Thyroid gland (tissue), 4 donors: ENCODE measurements around the gene MAD2L1BP. TPM values are rescaled to one million over a fixed set of nuclear protein-coding genes. Genes with fewer than 3 reads are reported as not detected.

ENCODE experiments used
- DNase-seq, 2 donors: peaks; one replicate each; pipeline ENCODE4 v3.0.0-alpha.2; 2019
- H3K27ac ChIP-seq, 3 donors: fragments of 200-600 bp; sonication (generic); 1 replicate in 2 of 3; 2 replicates in 1 of 3; pipeline ENCODE4 v1.5.1; 2016 to 2019; ENCODE audit warnings: mild to moderate bottlenecking in 1 of 3, moderate library complexity in 1 of 3
- H3K27me3 ChIP-seq: fragments of 200-600 bp; sonication (generic); one replicate; pipeline ENCODE4 v1.5.1; 2019
- H3K36me3 ChIP-seq, 2 donors: fragments of 200-600 bp; sonication (generic); one replicate each; pipeline ENCODE4 v1.5.1; 2016 to 2019
- H3K4me1 ChIP-seq, 2 donors: fragments of 200-600 bp; sonication (generic); one replicate each; pipeline ENCODE4 v1.5.1; 2017 to 2019
- H3K4me3 ChIP-seq, 3 donors: fragments of 200-600 bp; sonication (generic); replicated peaks in 1 of 3; 1 replicate in 2 of 3; 2 replicates in 1 of 3; pipeline ENCODE4 v1.5.1; 2016; ENCODE audit warnings: mild to moderate bottlenecking in 1 of 3
- H3K9me3 ChIP-seq: fragments of 200-600 bp; sonication (generic); one replicate; pipeline ENCODE4 v1.5.1; 2017
- CTCF ChIP-seq, 6 experiments: fragments of 200-600 bp in 3 of 6; fragments of 450-650 bp in 3 of 6; sonication (generic) in 3 of 6; IDR thresholded peaks; one replicate each; pipeline ENCODE4 v1.5.1; 2016 to 2019; ENCODE audit warnings: antibody characterized with exemption in 6 of 6, mild to moderate bottlenecking in 2 of 6, inconsistent platforms in 1 of 6, moderate library complexity in 1 of 6
- POLR2A ChIP-seq, 2 donors: fragments of 450-650 bp; IDR thresholded peaks; one replicate each; pipeline ENCODE4 v1.6.1; 2017; ENCODE audit warnings: antibody characterized with exemption in 2 of 2, mild to moderate bottlenecking in 2 of 2, moderate library complexity in 1 of 2
- WGBS, 2 donors: methylation state at CpG; one replicate each; pipeline ENCODE4 v1.1.5; 2017; 5-methylcytosine and 5-hydroxymethylcytosine counted together
- intact Hi-C: fragments of 100-400 bp; cut with DNase I; formaldehyde crosslinking; loops from one replicate; pipeline ENCODE4 v1.15.1; 2023
- total RNA-seq, 4 donors: library from RNA; depleted of rRNA; stranded (reverse); fragments of >200 nt; gene quantifications; one replicate each; pipeline ENCODE4 v1.2.3, GENCODE V29; 2016

Gene MAD2L1BP
- total RNA-seq, 4 donors from 2014 or later: 15.9 to 54.8 (median 20.4) TPM

GRCh38 chr6:43636308-43636659 is 644 bp downstream of the MAD2L1BP start:
- DNase-seq: peak in 1 of 2 donors; percentile 28
- H3K27ac ChIP-seq: peak overlapping the region; percentile 52 to 76 (median 76)
- no peaks in the 10 kb centered on the region for H3K27me3 ChIP-seq
- WGBS, 2 donors: 14 to 18% methylated on average over 7 of the region's 7 CpGs
- peaks cover 13% of the 10 kb centered on the region in 2 donors for H3K36me3 ChIP-seq
- H3K4me1 ChIP-seq: peaks cover 14 to 21% of the 10 kb centered on the region in 2 donors
- intact Hi-C loops: no loop called here
- H3K4me3 ChIP-seq: peak overlapping the region; percentile 52 to 87 (median 82)
- no peaks in the 10 kb centered on the region for H3K9me3 ChIP-seq
- TF ChIP-seq POLR2A (IDR thresholded peaks at IDR 0.05) (no peak), CTCF (IDR thresholded peaks at IDR 0.05) (no peak)

- Histone ChIP-seq H3K4me3 (no peak overlapping the region), H3K27me3 (no peaks in the 10 kb centered on the region), H3K4me1 (peaks cover 15 to 25% of the 10 kb centered on the region in 2 donors), H3K27ac (no peak overlapping the region), H3K36me3 (peaks cover 13 to 20% of the 10 kb centered on the region in 2 donors), H3K9me3 (no peaks in the 10 kb centered on the region)
- intact Hi-C loops: no loop called here
- WGBS, 2 donors: 90 to 92% methylated on average over 21 of the region's 21 CpGs
- TF ChIP-seq CTCF (IDR thresholded peaks at IDR 0.05) (no peak), POLR2A (IDR thresholded peaks at IDR 0.05) (no peak)
- no peak for DNase-seq
Measured at GRCh38 chr6:43639984-43640800, 4.6 kb downstream of the MAD2L1BP start.

GRCh38 chr6:43644940-43645612 is 9.4 kb downstream of the MAD2L1BP start, which contains the start of gene RSPH9:
TSS of gene RSPH9 (plus strand) at chr6:43645036. CDS start at chr6:43645099, 63 bp downstream.
- Histone ChIP-seq H3K9me3 (no peaks in the 10 kb centered on the region), H3K27me3 (no peaks in the 10 kb centered on the region), H3K4me1 (peaks cover 8 to 10% of the 10 kb centered on the region in 2 donors), H3K4me3 (peak within 1 kb of the TSS in 1 of 3 donors; percentile 30), H3K27ac (peak within 1 kb of the TSS in 1 of 3 donors; percentile 31), H3K36me3 (peaks cover 7 to 13% of the 10 kb centered on the region in 2 donors)
- intact Hi-C loops: no loop called here
- 1 to 5% methylated on average over 19 to 27 of the region's 52 CpGs for WGBS, 2 donors
- no peak for TF ChIP-seq POLR2A (IDR thresholded peaks at IDR 0.05)
- no peak for TF ChIP-seq CTCF (IDR thresholded peaks at IDR 0.05)
- DNase-seq: peak; percentile 61 to 78

GRCh38 chr6:43645613-43645964 is 9.9 kb downstream of the MAD2L1BP start:
- Histone ChIP-seq H3K4me1 (peaks cover 8 to 10% of the 10 kb centered on the region in 2 donors), H3K9me3 (no peaks in the 10 kb centered on the region), H3K27ac (peak overlapping the region in 1 of 3 donors; percentile 31), H3K4me3 (peak overlapping the region in 1 of 3 donors; percentile 30), H3K36me3 (peaks cover 2 to 8% of the 10 kb centered on the region in 2 donors), H3K27me3 (no peaks in the 10 kb centered on the region)
- intact Hi-C loops: no loop called here
- DNase-seq: no peak
- TF ChIP-seq CTCF (IDR thresholded peaks at IDR 0.05) (no peak), POLR2A (IDR thresholded peaks at IDR 0.05) (no peak)
- whole genome bisulfite sequencing, 2 donors: 16 to 18% methylated on average over 9 of the region's 9 CpGs

GRCh38 chr6:43647613-43648012 is 12.0 kb downstream of the MAD2L1BP start:
- no peak for TF ChIP-seq POLR2A (IDR thresholded peaks at IDR 0.05)
- no peak for TF ChIP-seq CTCF (IDR thresholded peaks at IDR 0.05)
- WGBS, 2 donors: 93 to 95% methylated on average over 3 of the region's 3 CpGs
- intact Hi-C loops: no loop called here
- no peak overlapping the region for H3K27ac ChIP-seq
- H3K9me3 ChIP-seq: no peaks in the 10 kb centered on the region
- DNase-seq: no peak
- H3K4me3 ChIP-seq: no peak overlapping the region
- H3K4me1 ChIP-seq: peaks cover 8 to 10% of the 10 kb centered on the region in 2 donors
- H3K27me3 ChIP-seq: no peaks in the 10 kb centered on the region
- H3K36me3 ChIP-seq: no peaks in the 10 kb centered on the region
